Measurements from ENCODE around the gene DCUN1D2.

Gene DCUN1D2

GRCh38 chr13:113421673-113422270 lies 68.7 kb downstream of the DCUN1D2 start:
- Histone ChIP-seq H3K9me3 (replicated peaks; ENCODE audit: insufficient read depth, low read length) (no peaks in the 10 kb centered on the region), H4K20me1 (ENCODE audit: insufficient read depth, low read length) (no peaks in the 10 kb centered on the region), H3K27me3 (replicated peaks; ENCODE audit: insufficient read depth, low read length) (peaks cover 57% of the 10 kb centered on the region), H3K9ac (ENCODE audit: low read length) (no peak overlapping the region), H3K4me3 (ENCODE audit: low read length) (no peak overlapping the region), H3K36me3 (replicated peaks; ENCODE audit: insufficient read depth, low read length) (no peaks in the 10 kb centered on the region), H3K79me2 (ENCODE audit: low read length) (no peaks in the 10 kb centered on the region), H3K4me1 (ENCODE audit: low read length) (peaks cover 18% of the 10 kb centered on the region), H3K27ac (ENCODE audit: low read length) (no peak overlapping the region), H3F3A (ENCODE audit: insufficient read depth, low read length) (0 out of 2 replicates have a peak, but pooled peaks cover 6% of the 10 kb centered on the region), H3K9me2 (replicated peaks; ENCODE audit: insufficient read depth, low read length) (no peaks in the 10 kb centered on the region), H2AFZ (ENCODE audit: low read length) (no peak overlapping the region), H3K4me2 (ENCODE audit: low read depth, low read length) (no peak overlapping the region)
- TF ChIP-seq CTCF (IDR thresholded peaks at IDR 0.05; ENCODE audit: low read length) (no peak), EZH2phosphoT487 (IDR thresholded peaks at IDR 0.05; ENCODE audit: low read length) (no peak), EZH2 (optimal IDR thresholded peaks at IDR 0.05; ENCODE audit: low read depth, low read length) (no peak)
- no peak for DNase-seq

- Histone ChIP-seq H3K36me3 (replicated peaks; ENCODE audit: insufficient read depth, low read length) (no peaks in the 10 kb centered on the region), H3K4me3 (ENCODE audit: low read length) (no peak overlapping the region), H2AFZ (ENCODE audit: low read length) (no peak overlapping the region), H3K9ac (ENCODE audit: low read length) (no peak overlapping the region), H3K4me1 (ENCODE audit: low read length) (peaks cover 15% of the 10 kb centered on the region), H3K9me2 (replicated peaks; ENCODE audit: insufficient read depth, low read length) (no peaks in the 10 kb centered on the region), H4K20me1 (ENCODE audit: insufficient read depth, low read length) (no peaks in the 10 kb centered on the region), H3F3A (ENCODE audit: insufficient read depth, low read length) (0 out of 2 replicates have a peak, but pooled peaks cover under 1% of the 10 kb centered on the region), H3K79me2 (ENCODE audit: low read length) (no peaks in the 10 kb centered on the region), H3K27me3 (replicated peaks; ENCODE audit: insufficient read depth, low read length) (peaks cover 65% of the 10 kb centered on the region), H3K9me3 (replicated peaks; ENCODE audit: insufficient read depth, low read length) (no peaks in the 10 kb centered on the region), H3K27ac (ENCODE audit: low read length) (no peak overlapping the region), H3K4me2 (ENCODE audit: low read depth, low read length) (no peak overlapping the region)
- DNase-seq = no peak
- TF ChIP-seq EZH2 (optimal IDR thresholded peaks at IDR 0.05; ENCODE audit: low read depth, low read length) = no peak
- no peak for TF ChIP-seq EZH2phosphoT487 (IDR thresholded peaks at IDR 0.05; ENCODE audit: low read length)
- no peak for TF ChIP-seq CTCF (IDR thresholded peaks at IDR 0.05; ENCODE audit: low read length)
These were observed 69.5 kb downstream of the DCUN1D2 start for GRCh38 chr13:113420833-113421600.

- Histone ChIP-seq H3K4me2 (ENCODE audit: low read depth, low read length) (no peak overlapping the region), H3K36me3 (replicated peaks; ENCODE audit: insufficient read depth, low read length) (no peaks in the 10 kb centered on the region), H4K20me1 (ENCODE audit: insufficient read depth, low read length) (no peaks in the 10 kb centered on the region), H3K4me1 (ENCODE audit: low read length) (peaks cover 11% of the 10 kb centered on the region), H3K4me3 (ENCODE audit: low read length) (no peak overlapping the region), H2AFZ (ENCODE audit: low read length) (no peak overlapping the region), H3K9ac (ENCODE audit: low read length) (no peak overlapping the region), H3K9me2 (replicated peaks; ENCODE audit: insufficient read depth, low read length) (no peaks in the 10 kb centered on the region), H3K27ac (ENCODE audit: low read length) (no peak overlapping the region), H3K27me3 (replicated peaks; ENCODE audit: insufficient read depth, low read length) (peaks cover 72% of the 10 kb centered on the region), H3K79me2 (ENCODE audit: low read length) (no peaks in the 10 kb centered on the region), H3F3A (ENCODE audit: insufficient read depth, low read length) (no peaks in the 10 kb centered on the region), H3K9me3 (replicated peaks; ENCODE audit: insufficient read depth, low read length) (no peaks in the 10 kb centered on the region)
- no peak for DNase-seq
- no peak for TF ChIP-seq EZH2 (optimal IDR thresholded peaks at IDR 0.05; ENCODE audit: low read depth, low read length)
- TF ChIP-seq EZH2phosphoT487 (IDR thresholded peaks at IDR 0.05; ENCODE audit: low read length) = no peak
These were observed 70.3 kb downstream of the DCUN1D2 start for GRCh38 chr13:113420232-113420631.
